H7 (cell line): ENCODE results near the gene HPRT1. TPM values are rescaled to one million over a fixed set of nuclear protein-coding genes. Genes with fewer than 3 reads are reported as not detected.

Source experiments
- DNase-seq: peaks from one replicate; pipeline ENCODE4 v3.0.0; 2012
- H3K27me3 ChIP-seq: 2 replicates; pipeline ENCODE4 v1.6.0; 2011; ENCODE audit warnings: mild to moderate bottlenecking, low read length; ENCODE audit not compliant: control insufficient read depth, insufficient read depth
- H3K36me3 ChIP-seq: replicated peaks from 2 replicates; pipeline ENCODE4 v1.5.1; 2011; ENCODE audit warnings: low read length; ENCODE audit not compliant: control insufficient read depth, insufficient read depth
- H3K4me3 ChIP-seq: 2 replicates; pipeline ENCODE4 v1.5.1; 2011; ENCODE audit warnings: low read depth, mild to moderate bottlenecking, control low read depth, low read length, moderate library complexity; ENCODE audit not compliant: insufficient read depth
- total RNA-seq: library from RNA; depleted of rRNA; stranded (reverse); fragments of >200 nt; shearing (Covaris generic); gene quantifications from 2 replicates; pipeline ENCODE4 v1.2.3, GENCODE V29; 2014; rRNA removed

The HPRT1 gene
- total RNA-seq, 1 experiment from 2014 or later: 11.0 TPM

DNA sequence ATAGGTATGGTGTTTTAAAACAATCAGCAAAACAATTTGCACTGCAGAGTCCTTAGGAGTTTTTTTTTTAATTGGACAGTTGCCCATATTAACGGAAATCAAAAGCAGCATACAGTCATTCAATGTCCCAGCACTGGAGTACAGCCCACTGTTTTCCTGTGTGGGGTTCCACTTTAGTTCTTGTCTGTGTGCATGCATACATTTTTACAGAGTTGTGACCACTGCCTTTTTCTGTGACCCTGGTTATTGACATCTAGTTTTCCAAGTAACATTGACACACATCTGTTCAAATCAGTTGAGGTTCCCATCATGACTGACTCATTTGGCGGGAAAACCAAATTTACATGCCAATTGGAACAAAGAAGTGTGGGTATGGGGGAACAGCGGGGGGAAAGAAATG lies 83.3 kb downstream of the HPRT1 start:
- no peaks in the 10 kb centered on the region for H3K36me3 ChIP-seq
- no peak overlapping the region for H3K4me3 ChIP-seq
- peak; percentile 41 for DNase-seq
- H3K27me3 ChIP-seq: peaks cover 20% of the 10 kb centered on the region; the same call in 1 of the 2 replicates

DNA sequence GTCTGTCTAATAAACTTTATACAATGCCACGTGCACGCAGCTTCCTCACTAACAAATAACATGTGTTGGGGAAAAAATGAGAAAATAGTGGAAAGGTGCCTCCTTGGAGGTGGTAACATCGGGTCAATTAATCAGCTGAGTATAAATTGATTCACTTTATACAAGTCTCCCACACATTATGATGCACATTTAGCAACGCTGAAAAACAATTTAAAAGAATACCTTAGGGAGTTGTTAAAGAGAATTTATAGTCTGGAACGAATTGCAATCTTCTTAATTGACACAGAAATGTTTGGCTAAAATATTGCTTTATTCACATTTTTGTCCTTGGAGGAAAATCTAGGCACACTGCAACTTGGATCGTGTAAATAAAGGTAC lies 84.2 kb downstream of the HPRT1 start:
- H3K36me3 ChIP-seq: no peaks in the 10 kb centered on the region
- H3K27me3 ChIP-seq: peaks cover 20% of the 10 kb centered on the region; the same call in 1 of the 2 replicates
- H3K4me3 ChIP-seq: peak overlapping the region; percentile 57
- no peak for DNase-seq

GRCh38 chrX:134544513-134545151 lies 84.7 kb downstream of the HPRT1 start:
- DNase-seq: peak; percentile 78
- H3K27me3 ChIP-seq: peaks cover 20% of the 10 kb centered on the region; the same call in 1 of the 2 replicates
- H3K4me3 ChIP-seq: peak overlapping the region; percentile 57

DNA sequence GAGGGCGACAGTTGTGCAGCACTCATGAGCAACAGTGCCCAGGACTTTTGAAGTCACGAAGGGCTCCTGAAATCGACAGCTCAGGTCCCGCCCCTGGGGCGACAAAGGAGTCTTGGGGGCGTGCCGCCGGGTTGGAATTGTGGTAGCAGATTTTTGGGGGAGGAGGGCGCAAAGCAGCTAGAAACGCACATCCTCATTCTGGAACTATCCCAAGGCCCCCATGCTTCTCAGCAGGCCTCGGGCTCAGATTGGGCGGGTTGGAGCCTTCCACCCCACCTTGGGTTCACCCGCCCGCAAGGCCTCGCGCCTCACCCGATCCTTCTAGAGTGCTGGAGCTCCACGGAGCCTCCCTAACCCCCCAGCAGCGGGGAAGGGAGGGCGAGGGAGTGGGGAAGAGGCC lies 85.5 kb downstream of the HPRT1 start:
- Histone ChIP-seq H3K4me3 (peak overlapping the region; percentile 57; the same call in 1 of the 2 replicates), H3K27me3 (peaks cover 28% of the 10 kb centered on the region), H3K36me3 (no peaks in the 10 kb centered on the region)
- DNase-seq: peak; percentile 73

More at GRCh38 chrX:134544513-134545151, 84.7 kb downstream of the HPRT1 start:
- H3K36me3 ChIP-seq: no peaks in the 10 kb centered on the region

DNA sequence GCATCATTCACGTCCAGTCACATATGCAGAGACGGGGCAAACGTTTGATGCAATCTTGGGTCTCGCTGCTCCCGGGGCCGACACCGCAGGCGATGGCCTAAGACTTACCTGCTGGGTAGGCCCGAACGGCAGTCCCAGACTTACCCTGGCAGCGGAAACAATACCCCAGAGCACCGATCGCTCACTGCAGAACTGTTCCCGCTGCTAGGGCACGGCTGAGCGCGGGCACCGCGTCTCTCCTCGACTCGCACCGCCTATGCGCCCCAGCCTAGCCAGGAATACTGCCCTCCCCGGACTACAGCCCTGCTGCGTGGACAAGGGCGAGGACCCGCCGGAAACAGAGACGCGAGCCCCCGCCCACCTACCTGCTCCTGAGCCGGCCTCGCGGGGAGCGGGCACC lies 86.2 kb downstream of the HPRT1 start:
- Histone ChIP-seq H3K4me3 (peak overlapping the region; percentile 57; the same call in 1 of the 2 replicates), H3K36me3 (no peaks in the 10 kb centered on the region), H3K27me3 (peaks cover 35% of the 10 kb centered on the region)
- peak; percentile 73 for DNase-seq

DNA sequence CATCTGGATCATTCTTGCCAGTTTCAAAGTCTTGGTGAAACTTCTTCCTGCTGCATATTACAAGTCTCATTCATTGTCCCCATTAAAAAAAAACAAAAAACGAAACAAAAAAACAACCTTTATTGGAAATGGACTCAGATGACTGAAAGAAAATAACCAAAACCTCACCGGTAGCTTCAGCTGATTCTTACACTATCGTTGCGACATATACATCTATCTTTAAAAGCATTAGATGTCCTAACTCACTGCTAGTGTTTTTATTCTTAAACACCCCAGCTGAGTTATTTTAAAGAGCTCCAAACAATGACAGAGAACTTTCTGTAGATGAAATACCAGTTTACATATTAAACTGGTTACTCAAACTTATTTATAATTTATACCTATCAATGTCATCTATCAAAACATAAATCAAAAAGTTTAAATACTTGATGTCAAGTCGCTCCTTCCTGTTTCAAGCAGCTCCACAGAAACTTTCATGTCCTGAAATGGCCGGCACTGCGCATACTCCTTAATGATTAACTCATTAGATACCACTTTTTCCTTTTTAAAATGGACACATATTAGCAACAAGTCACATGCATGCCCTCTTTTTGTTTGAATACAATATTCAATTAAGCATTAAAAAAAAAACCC lies 87.2 kb downstream of the HPRT1 start:
- H3K4me3 ChIP-seq: no peak overlapping the region
- no peaks in the 10 kb centered on the region for H3K36me3 ChIP-seq
- H3K27me3 ChIP-seq: peaks cover 44% of the 10 kb centered on the region
- no peak for DNase-seq

GRCh38 chrX:134548257-134549201 lies 88.6 kb downstream of the HPRT1 start:
- H3K27me3 ChIP-seq: peaks cover 45% of the 10 kb centered on the region

More at GRCh38 chrX:134548257-134549201, 88.6 kb downstream of the HPRT1 start:
- Histone ChIP-seq H3K36me3 (no peaks in the 10 kb centered on the region), H3K4me3 (peak overlapping the region; percentile 67)
- peak; percentile 63 for DNase-seq

Other genes starting within 250 kb of the HPRT1 start
- 3.0 and 4.4 TPM in 2 replicates for gene CCDC160, start 223.0 kb upstream of the HPRT1 start, total RNA-seq
- 48.1 and 65.9 TPM in 2 replicates for gene PHF6, start 86.9 kb upstream of the HPRT1 start, total RNA-seq
- gene PLAC1, start 198.3 kb downstream of the HPRT1 start, total RNA-seq: 0.76 and 1.4 TPM in 2 replicates